Measurements from ENCODE around the gene LRRC8B.

DNA sequence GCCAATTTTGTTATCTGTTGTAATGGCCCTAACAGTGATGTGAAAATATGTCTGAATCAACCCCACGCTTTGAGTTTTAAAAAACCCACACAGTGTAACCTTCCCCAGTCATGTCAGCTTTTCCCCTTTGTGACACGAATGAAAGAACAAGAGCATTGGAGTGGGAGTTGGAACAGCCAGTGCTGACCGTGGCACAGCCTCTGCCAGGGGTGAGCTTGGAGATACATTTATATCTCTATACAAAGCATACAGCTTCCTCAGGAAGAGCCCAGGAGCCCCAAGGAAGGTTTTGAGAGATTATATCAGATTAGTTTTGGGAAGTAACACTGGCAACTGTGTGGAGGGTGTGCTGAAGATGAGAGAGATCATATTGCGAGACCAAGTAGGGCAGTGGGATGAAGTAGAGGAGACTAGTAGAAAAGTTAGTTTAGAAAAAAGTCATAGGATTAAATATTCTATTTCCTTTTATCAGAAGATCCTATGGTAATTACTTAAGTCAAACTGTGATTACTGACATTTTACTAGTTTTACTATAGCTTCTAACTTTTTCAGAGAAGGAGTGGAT, 15.9 kb downstream of the LRRC8B start:
- TF ChIP-seq, protein P1, sequence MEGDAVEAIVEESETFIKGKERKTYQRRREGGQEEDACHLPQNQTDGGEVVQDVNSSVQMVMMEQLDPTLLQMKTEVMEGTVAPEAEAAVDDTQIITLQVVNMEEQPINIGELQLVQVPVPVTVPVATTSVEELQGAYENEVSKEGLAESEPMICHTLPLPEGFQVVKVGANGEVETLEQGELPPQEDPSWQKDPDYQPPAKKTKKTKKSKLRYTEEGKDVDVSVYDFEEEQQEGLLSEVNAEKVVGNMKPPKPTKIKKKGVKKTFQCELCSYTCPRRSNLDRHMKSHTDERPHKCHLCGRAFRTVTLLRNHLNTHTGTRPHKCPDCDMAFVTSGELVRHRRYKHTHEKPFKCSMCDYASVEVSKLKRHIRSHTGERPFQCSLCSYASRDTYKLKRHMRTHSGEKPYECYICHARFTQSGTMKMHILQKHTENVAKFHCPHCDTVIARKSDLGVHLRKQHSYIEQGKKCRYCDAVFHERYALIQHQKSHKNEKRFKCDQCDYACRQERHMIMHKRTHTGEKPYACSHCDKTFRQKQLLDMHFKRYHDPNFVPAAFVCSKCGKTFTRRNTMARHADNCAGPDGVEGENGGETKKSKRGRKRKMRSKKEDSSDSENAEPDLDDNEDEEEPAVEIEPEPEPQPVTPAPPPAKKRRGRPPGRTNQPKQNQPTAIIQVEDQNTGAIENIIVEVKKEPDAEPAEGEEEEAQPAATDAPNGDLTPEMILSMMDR (IDR thresholded peaks at IDR 0.05; ENCODE audit: insufficient read depth, low read depth, low read length) = no peak
- TF ChIP-seq EZH2 (IDR thresholded peaks at IDR 0.05; ENCODE audit: insufficient read depth, low read length) = no peak

Measured in astrocyte (in vitro differentiated cells and primary cell).